Nephron (organoid): ENCODE data around the gene PODN.

Experiments used
- H3K27ac Mint-ChIP-seq, 3 experiments: 2 replicates each; pipeline ENCODE4 v1.8.0; 2020; ENCODE audit warnings: mixed read lengths in 3 of 3, mild to moderate bottlenecking in 2 of 3, moderate library complexity in 1 of 3
- H3K27me3 Mint-ChIP-seq: 2 replicates; pipeline ENCODE4 v1.8.0; 2021; ENCODE audit warnings: low read depth, mild to moderate bottlenecking, moderate library complexity, mixed read lengths
- H3K36me3 Mint-ChIP-seq: 2 replicates; pipeline ENCODE4 v1.8.0; 2020; ENCODE audit warnings: low read depth, mixed read lengths
- H3K4me1 Mint-ChIP-seq: 2 replicates; pipeline ENCODE4 v1.8.0; 2020; ENCODE audit warnings: mixed read lengths
- H3K4me3 Mint-ChIP-seq, 3 experiments: 2 replicates each; pipeline ENCODE4 v1.8.0; 2020; ENCODE audit warnings: mild to moderate bottlenecking in 3 of 3, mixed read lengths in 3 of 3, moderate library complexity in 2 of 3
- H3K9me3 Mint-ChIP-seq: 2 replicates; pipeline ENCODE4 v1.8.0; 2020; ENCODE audit warnings: mixed read lengths
- TF ChIP-seq, protein P1 (sequence below), 3 experiments: fragments of 200-600 bp; sonication (generic); IDR thresholded peaks; one replicate each; pipeline ENCODE4 v1.5.0; 2021; ENCODE audit warnings: antibody characterized with exemption in 3 of 3; ENCODE audit not compliant: unreplicated experiment in 3 of 3

Gene PODN

DNA sequence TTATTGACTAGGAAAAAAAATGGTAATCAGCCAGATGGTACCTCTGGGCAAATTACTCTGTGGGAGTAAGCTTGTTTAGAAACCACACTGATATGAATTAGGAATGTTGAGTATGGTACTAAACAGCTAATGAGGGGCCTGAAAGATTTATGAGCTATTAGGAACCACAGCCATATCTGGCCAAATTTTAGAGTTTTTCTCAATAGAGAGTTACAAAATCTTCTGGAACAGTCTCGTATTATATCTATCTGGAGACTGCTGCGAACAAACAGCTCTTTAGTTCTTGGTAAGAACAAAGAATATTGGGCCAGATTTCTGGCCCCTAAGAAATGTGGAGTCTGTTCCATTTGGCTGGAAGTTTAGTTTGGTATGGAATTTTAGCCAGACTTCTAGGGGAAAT, 4.9 kb upstream of the PODN start:
- H3K4me3 Mint-ChIP-seq: no peak overlapping the region
- H3K9me3 Mint-ChIP-seq: no peaks in the 10 kb centered on the region
- peaks cover 13% of the 10 kb centered on the region for H3K4me1 Mint-ChIP-seq
- H3K27me3 Mint-ChIP-seq: peaks cover 32% of the 10 kb centered on the region
- H3K36me3 Mint-ChIP-seq: peaks cover 25% of the 10 kb centered on the region
- TF ChIP-seq, protein P1, sequence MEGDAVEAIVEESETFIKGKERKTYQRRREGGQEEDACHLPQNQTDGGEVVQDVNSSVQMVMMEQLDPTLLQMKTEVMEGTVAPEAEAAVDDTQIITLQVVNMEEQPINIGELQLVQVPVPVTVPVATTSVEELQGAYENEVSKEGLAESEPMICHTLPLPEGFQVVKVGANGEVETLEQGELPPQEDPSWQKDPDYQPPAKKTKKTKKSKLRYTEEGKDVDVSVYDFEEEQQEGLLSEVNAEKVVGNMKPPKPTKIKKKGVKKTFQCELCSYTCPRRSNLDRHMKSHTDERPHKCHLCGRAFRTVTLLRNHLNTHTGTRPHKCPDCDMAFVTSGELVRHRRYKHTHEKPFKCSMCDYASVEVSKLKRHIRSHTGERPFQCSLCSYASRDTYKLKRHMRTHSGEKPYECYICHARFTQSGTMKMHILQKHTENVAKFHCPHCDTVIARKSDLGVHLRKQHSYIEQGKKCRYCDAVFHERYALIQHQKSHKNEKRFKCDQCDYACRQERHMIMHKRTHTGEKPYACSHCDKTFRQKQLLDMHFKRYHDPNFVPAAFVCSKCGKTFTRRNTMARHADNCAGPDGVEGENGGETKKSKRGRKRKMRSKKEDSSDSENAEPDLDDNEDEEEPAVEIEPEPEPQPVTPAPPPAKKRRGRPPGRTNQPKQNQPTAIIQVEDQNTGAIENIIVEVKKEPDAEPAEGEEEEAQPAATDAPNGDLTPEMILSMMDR (IDR thresholded peaks at IDR 0.05; ENCODE audit: unreplicated experiment in 3 of 3): no peak
- H3K27ac Mint-ChIP-seq: peak overlapping the region in 2 of 3 experiments; percentile 1 to 3

DNA sequence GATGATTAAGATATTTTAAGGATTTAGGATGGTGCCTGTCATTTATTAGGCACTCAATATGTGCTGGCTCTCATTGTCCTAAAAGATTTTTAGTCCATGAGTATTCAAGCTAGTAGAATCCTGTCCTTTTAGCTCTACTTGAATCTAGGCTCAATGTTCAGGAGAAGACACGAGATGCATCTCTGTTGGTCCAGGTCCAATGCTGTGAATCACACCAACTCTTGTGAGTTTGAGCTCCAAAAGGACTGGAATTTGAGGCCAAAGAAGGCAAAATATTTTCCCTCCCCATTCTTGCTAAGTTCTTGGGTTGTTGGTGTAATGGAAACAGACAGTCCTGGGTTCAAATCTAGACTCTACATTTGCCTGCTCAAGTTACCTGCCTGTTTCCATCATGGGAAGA, 1.4 kb upstream of the PODN start:
- no peaks in the 10 kb centered on the region for H3K36me3 Mint-ChIP-seq
- H3K4me1 Mint-ChIP-seq: peaks cover 27% of the 10 kb centered on the region
- H3K9me3 Mint-ChIP-seq: no peaks in the 10 kb centered on the region
- TF ChIP-seq, protein P1 (IDR thresholded peaks at IDR 0.05; ENCODE audit: unreplicated experiment in 3 of 3): no peak
- H3K27me3 Mint-ChIP-seq: peaks cover 52% of the 10 kb centered on the region
- H3K27ac Mint-ChIP-seq: no peak overlapping the region
- H3K4me3 Mint-ChIP-seq: peak overlapping the region in 2 of 3 experiments; percentile 84

DNA sequence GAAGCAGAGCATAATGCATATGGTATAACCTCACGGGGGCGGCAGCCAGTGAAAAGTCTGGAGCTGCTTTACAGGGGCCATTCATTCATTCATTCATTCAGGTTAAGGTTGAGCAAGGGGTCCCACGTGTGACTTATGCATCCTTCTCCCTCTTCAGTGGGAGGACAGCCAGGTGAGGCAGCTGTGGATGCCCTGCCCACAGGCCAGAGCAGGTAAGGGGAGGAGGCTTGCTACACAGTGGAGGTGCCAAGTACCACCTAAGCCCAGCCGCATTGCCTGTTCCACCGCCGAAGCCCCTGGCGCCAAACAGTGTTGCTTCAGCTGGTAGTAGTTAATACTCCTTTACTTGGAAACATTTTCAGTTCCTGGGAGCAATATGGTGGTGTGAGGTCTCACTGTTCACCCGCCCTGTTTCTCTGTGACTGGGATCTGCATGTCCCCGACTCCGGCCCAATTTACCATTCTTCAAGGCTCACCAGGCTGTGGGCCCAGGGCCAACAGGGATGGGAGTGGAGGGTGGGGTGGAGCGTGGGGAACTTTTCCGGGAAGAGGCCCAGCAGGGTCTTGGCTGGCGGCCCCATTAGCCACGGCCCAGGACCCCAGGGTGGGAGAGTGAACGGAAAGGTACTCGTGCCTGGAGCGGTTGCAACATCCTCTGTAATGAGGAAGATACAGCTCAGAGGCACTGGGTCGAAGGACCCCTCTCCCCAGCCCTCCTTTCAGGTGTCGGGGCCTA, 722 bp upstream of the PODN start:
- H3K9me3 Mint-ChIP-seq: no peaks in the 10 kb centered on the region
- peak overlapping the region; percentile 17 to 55 (median 23) for H3K27ac Mint-ChIP-seq
- H3K27me3 Mint-ChIP-seq: peaks cover 54% of the 10 kb centered on the region
- peak overlapping the region; percentile 82 to 84 (median 84) for H3K4me3 Mint-ChIP-seq
- TF ChIP-seq, protein P1 (IDR thresholded peaks at IDR 0.05; ENCODE audit: unreplicated experiment in 3 of 3): no peak
- H3K4me1 Mint-ChIP-seq: peaks cover 29% of the 10 kb centered on the region
- H3K36me3 Mint-ChIP-seq: no peaks in the 10 kb centered on the region

DNA sequence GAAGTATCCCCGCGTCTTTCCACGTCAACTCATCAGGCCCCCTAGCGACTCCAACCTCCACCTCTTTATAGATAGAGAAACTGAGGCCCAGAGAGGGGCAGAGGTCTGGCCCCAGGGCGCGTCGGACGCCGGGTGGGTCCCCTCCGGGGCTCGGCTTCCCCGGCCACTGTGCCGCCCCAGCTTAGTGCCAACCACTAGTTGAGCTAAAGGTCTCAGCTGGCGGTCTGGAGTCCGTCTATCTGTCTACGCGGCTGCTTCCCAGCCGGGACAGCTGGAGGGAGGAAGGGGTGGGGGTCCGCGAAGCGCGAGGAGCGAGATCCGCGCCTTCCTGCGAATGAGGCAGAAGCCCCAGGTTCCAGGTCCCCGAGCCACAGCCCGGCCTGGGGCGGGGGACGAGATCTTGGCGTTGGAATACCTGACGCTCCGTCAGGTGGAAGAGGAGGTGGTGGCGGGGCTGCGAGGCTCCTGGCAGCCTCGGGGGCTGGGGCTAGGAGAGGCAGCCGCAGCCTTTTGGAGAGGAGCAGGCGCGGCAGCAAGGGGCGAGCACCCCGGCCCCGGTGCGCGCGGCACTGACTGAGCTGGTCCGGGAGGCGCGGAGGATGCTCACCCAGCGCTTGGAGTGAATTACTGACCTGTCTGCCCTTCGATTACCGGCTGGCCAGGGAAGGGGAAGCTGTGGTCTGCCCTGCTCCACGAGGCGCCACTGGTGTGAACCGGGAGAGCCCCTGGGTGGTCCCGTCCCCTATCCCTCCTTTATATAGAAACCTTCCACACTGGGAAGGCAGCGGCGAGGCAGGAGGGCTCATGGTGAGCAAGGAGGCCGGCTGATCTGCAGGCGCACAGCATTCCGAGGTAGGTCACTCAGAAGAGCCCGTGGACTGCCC, 937 bp downstream of the PODN start:
- peak overlapping the region; percentile 73 to 81 (median 80) for H3K4me3 Mint-ChIP-seq

DNA sequence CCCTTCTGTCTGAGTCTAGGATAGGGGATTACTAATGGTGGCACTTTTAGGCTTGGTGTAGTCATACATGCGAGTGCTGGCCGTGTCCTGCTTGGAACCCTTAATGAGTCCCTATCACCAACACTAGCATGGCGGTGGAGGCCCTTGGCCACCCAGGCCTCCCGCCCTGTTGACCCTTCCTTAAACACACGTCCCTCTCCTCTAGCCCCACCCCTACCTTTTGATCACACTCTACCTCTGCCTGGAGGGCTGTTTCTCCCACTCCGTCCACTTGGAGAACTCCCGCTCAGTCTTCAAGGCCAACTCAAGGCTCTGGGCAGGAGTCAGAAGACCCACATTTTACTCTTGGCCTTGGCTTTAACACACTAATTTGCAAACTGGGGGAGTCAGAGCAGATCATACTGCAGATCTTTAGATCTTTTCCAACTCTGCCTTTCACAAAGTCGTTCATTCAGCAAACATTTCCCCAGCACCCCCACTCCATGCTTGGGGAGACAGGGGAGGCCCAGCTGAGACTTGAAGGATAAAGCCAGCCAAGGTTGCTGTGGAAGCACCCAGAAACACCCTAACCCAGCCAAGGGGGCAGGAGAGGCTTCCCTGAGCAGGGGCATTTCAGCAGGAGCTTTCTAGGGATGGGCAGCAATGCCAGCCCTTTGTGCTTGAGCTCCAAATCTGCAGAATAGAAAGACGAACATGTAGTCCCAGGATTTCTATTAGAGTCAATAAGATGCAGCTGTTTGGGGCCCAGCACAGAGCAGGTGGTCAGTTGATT, 1.9 kb downstream of the PODN start:
- no peaks in the 10 kb centered on the region for H3K36me3 Mint-ChIP-seq
- peak overlapping the region in 1 of 3 experiments; percentile 15 for H3K27ac Mint-ChIP-seq
- H3K27me3 Mint-ChIP-seq: peaks cover 46% of the 10 kb centered on the region
- H3K4me3 Mint-ChIP-seq: peak overlapping the region; percentile 73 to 81 (median 80)
- no peaks in the 10 kb centered on the region for H3K9me3 Mint-ChIP-seq
- H3K4me1 Mint-ChIP-seq: peaks cover 26% of the 10 kb centered on the region
- TF ChIP-seq, protein P1 (IDR thresholded peaks at IDR 0.05; ENCODE audit: unreplicated experiment in 3 of 3): no peak

More for the DNA sequence above, 937 bp downstream of the PODN start:
- TF ChIP-seq, protein P1 (IDR thresholded peaks at IDR 0.05; ENCODE audit: unreplicated experiment in 3 of 3): no peak
- Mint-ChIP-seq H3K36me3 (no peaks in the 10 kb centered on the region), H3K9me3 (no peaks in the 10 kb centered on the region), H3K27me3 (peaks cover 49% of the 10 kb centered on the region), H3K27ac (peak overlapping the region in 1 of 3 experiments; percentile 15), H3K4me1 (peaks cover 26% of the 10 kb centered on the region)
